HepG2 (cell line): Measurements from ENCODE around the gene SARNP. TPM values are rescaled to one million over a fixed set of nuclear protein-coding genes. Genes with fewer than 3 reads are reported as not detected.

Experiments
- ATAC-seq: fragments of 200-7000 bp; cut with Tn5 transposase; 3 replicates; pipeline ENCODE4 v1.9.1; 2020; ENCODE audit warnings: mild to moderate bottlenecking, moderate library complexity
- BruUV-seq: library from RNA; stranded (reverse); fragments of 400-500 nt; replicated peaks from 2 replicates; lab custom pipeline; 2021; lab: Mats Ljungman, UMichigan
- CTCF ChIA-PET: fragments of 300-600 bp; formaldehyde crosslinking; extraction: SDS; loops from one replicate; lab custom pipeline; 2021; ENCODE audit warnings: low total read pairs, inconsistent platforms, low intra/inter-chr PET ratio; lab: Yijun Ruan, JAX
- POLR2A ChIA-PET: fragments of 350-600 bp; sonication (Branson Sonifier 250); formaldehyde crosslinking; loops from one replicate; lab custom pipeline; 2020; ENCODE audit warnings: antibody characterized with exemption, inconsistent platforms; lab: Yijun Ruan, JAX
- DNase-seq: peaks from one replicate; pipeline ENCODE4 v3.0.0-alpha.2; 2015; ENCODE audit warnings: low spot score
- FAIRE-seq: peaks from 3 replicates; lab custom pipeline; 2011; peaks lifted over from hg19 to GRCh38; lab: Jason Lieb, UNC
- H2AFZ ChIP-seq: one replicate; pipeline ENCODE4 v1.6.1; 2011; ENCODE audit warnings: low read length, inconsistent platforms
- H3K27ac ChIP-seq: fragments of 300-600 bp; 3 replicates; pipeline ENCODE4 v1.8.0; 2011; ENCODE audit warnings: mixed run types, mild to moderate bottlenecking, mixed read lengths, low read length, inconsistent platforms; ENCODE audit not compliant: insufficient read depth; ENCODE audit errors: extremely low read length
- H3K27me3 ChIP-seq, 2 experiments: fragments of 200-600 bp in 1 of 2; 2 replicates in 1 of 2; 3 replicates in 1 of 2; pipeline versions ENCODE4 v1.6.0 to v1.8.0; 2011; ENCODE audit warnings: low read length in 2 of 2, mild to moderate bottlenecking in 2 of 2, moderate library complexity in 2 of 2, inconsistent platforms in 1 of 2; ENCODE audit not compliant: insufficient read depth in 2 of 2, control insufficient read depth in 1 of 2
- H3K36me3 ChIP-seq, 2 experiments: fragments of 200-600 bp in 1 of 2; replicated peaks in 1 of 2; 2 replicates in 1 of 2; 3 replicates in 1 of 2; pipeline versions ENCODE4 v1.5.1 to v1.8.0; 2011; ENCODE audit warnings: low read length in 2 of 2, inconsistent platforms in 1 of 2; ENCODE audit not compliant: insufficient read depth in 2 of 2, control insufficient read depth in 1 of 2
- H3K4me1 ChIP-seq: 2 replicates; pipeline ENCODE4 v1.5.1; 2012; ENCODE audit warnings: low read length, inconsistent platforms; ENCODE audit not compliant: insufficient read depth
- H3K4me2 ChIP-seq: 2 replicates; pipeline ENCODE4 v1.6.0; 2011; ENCODE audit warnings: low read depth, low read length, inconsistent platforms
- H3K4me3 ChIP-seq, 3 experiments: fragments of 200-600 bp in 1 of 3; sonication (generic), shearing (Covaris generic) in 1 of 3; replicated peaks in 1 of 3; 2 replicates each; pipeline ENCODE4 v1.5.1; 2011 to 2016; ENCODE audit warnings: low read length in 3 of 3, inconsistent platforms in 2 of 3, low read depth in 2 of 3, mild to moderate bottlenecking in 2 of 3, control low read depth in 1 of 3, mixed read lengths in 1 of 3; ENCODE audit not compliant: insufficient read depth in 1 of 3
- H3K79me2 ChIP-seq: one replicate; pipeline ENCODE4 v1.6.1; 2011; ENCODE audit warnings: low read length, inconsistent platforms; ENCODE audit not compliant: insufficient read depth
- H3K9ac ChIP-seq: 2 replicates; pipeline ENCODE4 v1.6.0; 2011; ENCODE audit warnings: mild to moderate bottlenecking, low read depth, low read length, inconsistent platforms; ENCODE audit not compliant: insufficient read depth
- H3K9me3 ChIP-seq: 2 replicates; pipeline ENCODE4 v1.5.1; 2012; ENCODE audit warnings: mild to moderate bottlenecking, low read length
- H4K20me1 ChIP-seq: 2 replicates; pipeline ENCODE4 v1.6.0; 2011; ENCODE audit warnings: inconsistent platforms, mild to moderate bottlenecking, low read length, moderate library complexity; ENCODE audit not compliant: insufficient read depth
- ATF2 ChIP-seq: sonication (generic); formaldehyde crosslinking; IDR thresholded peaks from 2 replicates; pipeline ENCODE4 v1.4.0; 2020; ENCODE audit warnings: missing genetic modification reagents
- ATF7-NPFF ChIP-seq: sonication (generic); formaldehyde crosslinking; IDR thresholded peaks from 2 replicates; pipeline ENCODE4 v1.8.1; 2023; ENCODE audit warnings: mild to moderate bottlenecking, low read depth, missing genetic modification reagents, moderate library complexity
- IRF9 ChIP-seq: sonication (generic); formaldehyde crosslinking; IDR thresholded peaks from 2 replicates; pipeline ENCODE4 v1.8.0; 2022; ENCODE audit warnings: missing genetic modification reagents, mild to moderate bottlenecking, borderline replicate concordance
- JARID2 ChIP-seq: sonication (generic); formaldehyde crosslinking; IDR thresholded peaks from 2 replicates; pipeline ENCODE4 v1.8.1; 2023; ENCODE audit warnings: missing genetic modification reagents, inconsistent platforms; ENCODE audit not compliant: insufficient replicate concordance
- NFIC ChIP-seq: IDR thresholded peaks from 2 replicates; pipeline ENCODE4 v1.6.1; 2012; ENCODE audit warnings: mild to moderate bottlenecking, low read length, inconsistent platforms
- YEATS4 ChIP-seq: sonication (generic); formaldehyde crosslinking; IDR thresholded peaks from 2 replicates; pipeline ENCODE4 v1.4.0; 2020; ENCODE audit warnings: missing genetic modification reagents, borderline replicate concordance
- ZBTB14 ChIP-seq: sonication (generic); formaldehyde crosslinking; IDR thresholded peaks from 2 replicates; pipeline ENCODE4 v1.4.0; 2020; ENCODE audit warnings: missing genetic modification reagents
- ZBTB20 ChIP-seq: sonication (generic); formaldehyde crosslinking; IDR thresholded peaks from 2 replicates; pipeline ENCODE4 v1.8.1; 2023; ENCODE audit warnings: missing genetic modification reagents, low read depth, mild to moderate bottlenecking, borderline replicate concordance
- ZBTB8A ChIP-seq: sonication (generic); formaldehyde crosslinking; IDR thresholded peaks from 2 replicates; pipeline ENCODE4 v1.4.0; 2020; ENCODE audit warnings: mild to moderate bottlenecking, low read depth, missing genetic modification reagents, borderline replicate concordance
- ZFP36 ChIP-seq: fragments of 150-350 bp; IDR thresholded peaks from 2 replicates; pipeline ENCODE4 v1.6.1; 2018; ENCODE audit warnings: borderline replicate concordance, low read length, low read depth; ENCODE audit not compliant: partially characterized antibody
- ZNF232 ChIP-seq: sonication (generic); formaldehyde crosslinking; IDR thresholded peaks from 2 replicates; pipeline ENCODE4 v1.4.0; 2020; ENCODE audit warnings: missing genetic modification reagents, borderline replicate concordance
- ZNF234 ChIP-seq: sonication (generic); formaldehyde crosslinking; conservative IDR thresholded peaks from 2 replicates; pipeline ENCODE4 v1.5.1; 2020; ENCODE audit warnings: mild to moderate bottlenecking, missing genetic modification reagents
- ZNF331 ChIP-seq: sonication (generic); formaldehyde crosslinking; IDR thresholded peaks from 2 replicates; pipeline ENCODE4 v1.4.0; 2020; ENCODE audit warnings: missing genetic modification reagents
- ZNF343 ChIP-seq: sonication (generic); formaldehyde crosslinking; IDR thresholded peaks from 2 replicates; pipeline ENCODE4 v1.4.0; 2020; ENCODE audit warnings: mild to moderate bottlenecking, missing genetic modification reagents
- ZNF572 ChIP-seq: sonication (generic); formaldehyde crosslinking; IDR thresholded peaks from 2 replicates; pipeline ENCODE4 v1.5.1; 2020; ENCODE audit warnings: mild to moderate bottlenecking, missing genetic modification reagents
- ZNF580 ChIP-seq: IDR thresholded peaks from 2 replicates; pipeline ENCODE4 v1.6.1; 2016; ENCODE audit warnings: low read depth, borderline replicate concordance
- ZNF670 ChIP-seq: sonication (generic); formaldehyde crosslinking; IDR thresholded peaks from 2 replicates; pipeline ENCODE4 v1.8.0; 2022; ENCODE audit warnings: mild to moderate bottlenecking, missing genetic modification reagents, borderline replicate concordance
- ZNF678 ChIP-seq: sonication (generic); formaldehyde crosslinking; IDR thresholded peaks from 2 replicates; pipeline ENCODE4 v1.4.0; 2020; ENCODE audit warnings: mild to moderate bottlenecking, missing genetic modification reagents
- ZNF749 ChIP-seq: sonication (generic); formaldehyde crosslinking; IDR thresholded peaks from 2 replicates; pipeline ENCODE4 v1.8.0; 2022; ENCODE audit warnings: mild to moderate bottlenecking, missing genetic modification reagents, moderate library complexity, borderline replicate concordance
- ZNF777 ChIP-seq: sonication (generic); formaldehyde crosslinking; IDR thresholded peaks from 2 replicates; pipeline ENCODE4 v1.4.0; 2020; ENCODE audit warnings: missing genetic modification reagents
- WGBS: methylation state at CpG from one replicate; pipeline ENCODE4 v1.1.6; 2017; ENCODE audit warnings: low lambda C conversion rate; 5-methylcytosine and 5-hydroxymethylcytosine counted together
- in situ Hi-C: cut with HindIII; loops from 2 replicates; pipeline ENCODE4 v1.10.0; 2017; ENCODE audit warnings: low pct_unique_long_range_greater_than_20kb; ENCODE audit not compliant: extremely low pct_ligation_motif_present
- intact Hi-C: fragments of 100-400 bp; cut with micrococcal nuclease; formaldehyde crosslinking; loops from one replicate; pipeline ENCODE4 v1.10.0; 2022; ENCODE audit not compliant: unreplicated experiment
- polyA plus RNA-seq, 8 experiments: library from polyadenylated mRNA; depleted of rRNA in 3 of 8; stranded (reverse) in 7 of 8; unstranded in 1 of 8; fragments of >200 nt; fragmentation: Illumina TruSeq in 4 of 8; extraction: Trizol in 4 of 8; gene quantifications; 2 replicates each; pipeline versions ENCODE4 v1.2.1 to v1.2.3, GENCODE V29; 2011 to 2016; ENCODE audit warnings: low read depth in 4 of 8, missing spikeins in 1 of 8, mixed read lengths in 1 of 8; ENCODE audit not compliant: insufficient read depth in 1 of 8
- total RNA-seq, 5 experiments: library from RNA; depleted of rRNA; stranded (reverse); fragments of >200 nt; fragmentation: Illumina TruSeq; extraction: Trizol; gene quantifications; 2 replicates each; pipeline ENCODE4 v1.2.3, GENCODE V29; 2016; ENCODE audit warnings: low read depth in 1 of 5

SARNP gene
- total and polyA plus RNA-seq, 2 of the 13 experiments (the other 11 are each of a cell fraction or from before 2014, with no cell fraction given), result 59.0 to 95.4 TPM

- FAIRE-seq, result peak; percentile 78
- no peaks in the 10 kb centered on the region; a peak in 1 of 5 replicates for H3K36me3 ChIP-seq
- H3K79me2 ChIP-seq, result no peaks in the 10 kb centered on the region
- in situ Hi-C loops, result no loop called here
- H3K4me3 ChIP-seq, result peak within 1 kb of the TSS; percentile 77 to 96 (median 84)
- peak; percentile 86 for DNase-seq
- H3K9me3 ChIP-seq, result no peaks in the 10 kb centered on the region
- H3K27ac ChIP-seq, result peak within 1 kb of the TSS; percentile 81
- ChIA-PET CTCF (no interaction called here), POLR2A (interaction anchor here (0.7 to 1.6 kb wide), 8 partner anchors 9 to 258 kb away, joined by 3 to 15 read pairs (median 4); partner anchors contain the start of genes CD63, ITGA7 and RAB5B)
- H3K9ac ChIP-seq, result peak within 1 kb of the TSS; percentile 80
- peaks cover 0 to 11% of the 10 kb centered on the region in 2 experiments; a peak in 2 of 5 replicates for H3K27me3 ChIP-seq
- peak within 1 kb of the TSS; percentile 72 for H3K4me2 ChIP-seq
- peaks cover 54% of the 10 kb centered on the region for H3K4me1 ChIP-seq
- peak; percentile 82 for ATAC-seq
- BruUV-seq, result TSS peak; percentile 45
- H4K20me1 ChIP-seq, result no peaks in the 10 kb centered on the region
- WGBS, result 2% methylated on average over 18 of the region's 42 CpGs
- intact Hi-C loops, result no loop called here
- H2AFZ ChIP-seq, result peak within 1 kb of the TSS; percentile 79
- TF ChIP-seq ZNF234 (CRISPR knock-in tag) (no peak), ATF2 (CRISPR knock-in tag) (0 out of 2 replicates have a peak, but pooled peaks have one; percentile 54), ZNF232 (CRISPR knock-in tag) (no peak), ZBTB14 (no peak), ZNF678 (CRISPR knock-in tag) (no peak), ZFP36 (no peak), ZNF670 (CRISPR knock-in tag) (no peak), ZNF749 (CRISPR knock-in tag) (0 out of 2 replicates have a peak, but pooled peaks have one; percentile 59), ZNF343 (CRISPR knock-in tag) (peak; percentile 49; the same call in 1 of the 2 replicates), ZNF580 (peak; percentile 37; the same call in 1 of the 2 replicates), JARID2 (CRISPR knock-in tag) (no peak), ATF7-NPFF (CRISPR knock-in tag) (peak; percentile 58; the same call in 1 of the 2 replicates), ZNF331 (CRISPR knock-in tag) (peak; percentile 64; the same call in 1 of the 2 replicates), IRF9 (peak; percentile 84; the same call in 1 of the 2 replicates), YEATS4 (CRISPR knock-in tag) (peak; percentile 84), ZNF572 (CRISPR knock-in tag) (peak; percentile 95), ZBTB8A (CRISPR knock-in tag) (no peak), ZBTB20 (0 out of 2 replicates have a peak, but pooled peaks have one; percentile 30), NFIC (peak; percentile 93), ZNF777 (peak; percentile 83)
Observed at GRCh38 chr12:55715833-55716581, 101.5 kb downstream of the SARNP start, which contains the start of gene BLOC1S1. Gene BLOC1S1, plus strand, starts transcription at chr12:55716046. Its CDS starts 6 bp downstream, at chr12:55716052.
